Measurements from ENCODE around the gene ZBTB48.
"Not testable (repeated sequence)": the region's sequence is repeated elsewhere in the genome, so short reads cannot be mapped to it uniquely, and the experiment has no call there.

The ZBTB48 gene

DNA sequence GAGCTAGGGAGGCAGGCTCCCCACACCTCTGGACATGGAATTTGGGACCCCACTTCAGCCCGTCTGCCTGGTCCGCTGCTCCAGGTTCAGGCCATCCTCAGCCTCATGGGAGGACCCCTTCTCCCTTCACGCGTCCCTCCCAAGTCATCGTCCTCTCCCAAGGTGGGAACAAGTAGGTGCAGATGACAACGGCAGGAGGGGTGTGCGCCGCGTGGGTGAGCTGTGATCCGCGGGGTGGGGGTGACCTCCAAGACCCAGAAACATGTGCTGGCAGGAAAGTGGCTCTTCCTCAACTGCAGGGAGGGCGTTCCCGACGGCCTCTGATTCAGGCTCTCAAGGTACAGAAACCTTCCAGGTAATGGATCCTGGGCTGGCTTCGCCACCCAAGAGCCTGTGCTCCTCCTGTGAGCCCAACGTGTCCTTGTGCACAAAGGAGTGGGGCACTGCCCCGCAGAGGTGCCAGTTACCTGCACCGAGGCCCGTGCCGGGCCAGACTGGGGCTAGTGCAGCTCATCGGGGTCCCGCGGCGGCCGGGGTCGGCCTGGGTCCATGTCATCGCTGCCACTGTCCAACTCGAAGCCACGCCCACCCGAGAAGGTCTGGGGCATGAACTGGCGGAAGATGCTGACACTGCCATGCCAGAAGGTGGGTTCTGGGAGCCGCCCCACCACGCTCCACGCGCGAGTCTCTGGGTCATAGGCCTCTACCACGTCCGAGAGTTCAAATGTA lies 13.2 kb downstream of the ZBTB48 start:
- DNase-seq: no peak

DNA sequence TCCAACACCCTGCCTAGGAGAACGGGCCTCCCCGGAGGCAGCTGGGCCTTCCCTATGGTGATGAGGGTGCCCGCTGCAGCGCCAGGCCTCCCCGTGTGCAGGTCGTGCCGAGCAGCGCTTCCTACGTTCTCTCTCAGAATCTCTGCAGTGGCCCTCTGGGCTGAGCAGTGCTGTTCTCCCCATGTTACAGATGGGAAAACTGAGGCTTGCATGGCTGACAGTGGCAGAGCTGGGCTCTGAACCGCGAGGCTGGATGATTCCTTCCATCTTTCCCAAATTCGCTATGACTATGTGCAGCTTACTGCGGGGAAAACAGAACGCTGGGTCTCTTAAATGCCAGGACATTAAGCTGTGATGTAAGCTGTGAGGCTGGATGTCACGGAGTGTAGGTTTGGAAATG lies 14.0 kb downstream of the ZBTB48 start:
- DNase-seq: no peak

DNA sequence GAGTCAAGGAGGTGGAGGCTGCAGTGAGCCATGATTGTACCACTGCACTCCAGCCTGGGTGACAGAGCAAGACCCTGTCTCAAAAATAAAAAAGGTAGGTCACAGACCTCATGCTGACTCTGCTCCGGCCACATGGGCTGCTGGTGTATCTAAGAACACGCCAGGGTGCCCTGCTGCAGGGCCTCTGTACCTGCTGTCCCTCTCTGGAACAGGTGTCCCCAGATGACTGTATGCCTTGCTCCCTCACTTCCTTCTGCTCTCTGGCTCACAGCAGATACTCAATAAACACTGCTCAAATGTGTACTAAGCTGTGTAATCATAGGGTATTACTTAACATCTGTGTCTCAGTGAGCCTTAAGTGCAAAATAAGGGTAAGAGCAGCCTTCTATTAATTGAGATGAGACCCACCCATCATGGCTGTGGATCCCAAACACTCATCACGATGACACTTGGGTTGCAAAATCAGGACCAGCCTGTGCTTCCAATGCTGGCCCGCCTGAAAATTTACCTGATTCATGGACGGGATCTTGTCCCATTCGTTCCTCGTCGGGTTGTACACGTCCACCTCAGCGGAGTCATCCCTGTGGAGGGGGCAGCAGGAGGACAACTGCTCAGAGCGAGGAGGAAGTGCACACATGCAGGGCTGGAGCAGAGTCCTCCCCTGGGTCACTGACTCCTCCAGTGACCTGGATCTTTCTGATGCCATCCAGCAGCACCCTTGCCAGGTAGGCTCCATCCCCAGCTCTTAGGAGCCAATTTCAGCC lies 15.4 kb downstream of the ZBTB48 start:
- no peak for DNase-seq

DNA sequence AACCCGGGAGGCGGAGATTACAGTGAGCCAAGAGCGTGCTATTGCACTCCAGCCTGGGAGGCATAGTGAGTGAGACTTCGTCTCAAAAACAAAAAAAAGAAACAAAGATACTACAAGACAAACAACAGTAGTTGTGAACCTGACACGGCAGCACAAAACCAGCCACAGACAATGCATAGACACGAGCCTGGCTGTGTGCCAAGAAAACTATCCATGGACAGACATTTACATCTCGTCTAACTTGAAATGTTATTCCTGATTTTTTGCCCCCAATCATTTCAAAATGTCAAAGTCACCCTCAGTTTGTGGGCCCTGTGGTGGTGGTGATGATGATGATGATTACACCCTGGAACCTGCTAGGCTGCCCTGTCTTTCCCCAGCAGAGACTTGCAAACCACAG lies 16.6 kb downstream of the ZBTB48 start:
- no peak for DNase-seq

DNA sequence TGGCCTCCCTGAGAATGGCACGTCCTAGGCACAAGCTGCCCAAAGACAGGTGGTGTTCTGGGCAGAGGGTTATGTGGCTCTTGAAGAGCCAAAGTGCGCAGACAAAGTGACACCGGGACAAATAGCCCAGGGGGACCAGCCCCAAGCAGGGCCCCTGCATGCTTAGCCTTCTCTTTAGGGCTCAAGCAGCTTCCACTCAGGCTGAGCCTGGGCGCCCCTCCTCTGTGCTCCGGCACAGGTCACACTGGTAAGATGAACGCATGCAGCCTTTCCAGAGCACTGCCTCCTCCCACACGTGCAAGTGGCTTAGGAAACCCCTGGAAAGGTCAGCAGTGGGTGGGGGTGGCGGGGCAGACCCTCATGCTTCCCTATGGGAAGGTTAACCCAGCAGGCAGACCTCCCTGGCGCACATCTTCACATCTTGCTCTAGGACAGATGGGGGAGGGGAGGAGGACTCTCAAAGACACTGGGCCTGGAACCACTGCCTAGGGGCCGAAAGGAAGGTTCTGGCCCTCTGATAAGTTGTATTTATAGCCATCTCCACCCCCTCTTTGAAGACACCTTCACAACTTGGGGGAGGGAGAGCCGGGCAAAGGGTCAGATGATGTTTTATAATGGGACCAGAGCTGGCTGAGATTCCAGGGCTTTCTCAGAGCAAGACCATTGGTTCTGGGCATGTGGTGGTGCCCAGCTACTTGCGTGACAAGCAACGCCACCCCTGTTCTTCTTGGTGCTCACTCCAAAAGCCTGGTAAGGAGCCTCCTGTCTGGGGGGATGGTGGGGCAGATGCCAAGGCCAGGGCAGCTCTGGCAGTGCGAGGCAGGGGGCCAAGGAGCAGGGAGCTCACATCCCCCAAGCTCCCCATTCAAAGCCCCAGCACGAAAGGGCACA lies 17.3 kb downstream of the ZBTB48 start:
- DNase-seq: no peak

DNA sequence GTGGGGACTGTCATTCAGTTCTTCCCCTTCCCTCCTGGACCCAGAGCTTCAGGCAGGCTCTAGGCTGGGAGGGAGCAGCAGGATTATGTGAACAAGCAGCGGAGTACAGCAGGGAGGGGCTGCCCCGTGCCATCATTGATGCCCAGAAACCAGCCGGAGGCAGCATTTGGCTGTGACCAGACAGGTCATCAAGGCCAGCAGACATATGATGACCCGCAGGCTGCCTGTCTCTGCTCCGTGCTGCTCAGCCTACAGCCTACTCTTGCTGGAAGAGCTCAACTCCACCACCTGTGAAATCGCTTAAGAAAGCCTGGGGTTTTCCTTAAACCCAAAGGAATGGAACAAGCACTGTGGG lies 18.0 kb downstream of the ZBTB48 start:
- DNase-seq: no peak

DNA sequence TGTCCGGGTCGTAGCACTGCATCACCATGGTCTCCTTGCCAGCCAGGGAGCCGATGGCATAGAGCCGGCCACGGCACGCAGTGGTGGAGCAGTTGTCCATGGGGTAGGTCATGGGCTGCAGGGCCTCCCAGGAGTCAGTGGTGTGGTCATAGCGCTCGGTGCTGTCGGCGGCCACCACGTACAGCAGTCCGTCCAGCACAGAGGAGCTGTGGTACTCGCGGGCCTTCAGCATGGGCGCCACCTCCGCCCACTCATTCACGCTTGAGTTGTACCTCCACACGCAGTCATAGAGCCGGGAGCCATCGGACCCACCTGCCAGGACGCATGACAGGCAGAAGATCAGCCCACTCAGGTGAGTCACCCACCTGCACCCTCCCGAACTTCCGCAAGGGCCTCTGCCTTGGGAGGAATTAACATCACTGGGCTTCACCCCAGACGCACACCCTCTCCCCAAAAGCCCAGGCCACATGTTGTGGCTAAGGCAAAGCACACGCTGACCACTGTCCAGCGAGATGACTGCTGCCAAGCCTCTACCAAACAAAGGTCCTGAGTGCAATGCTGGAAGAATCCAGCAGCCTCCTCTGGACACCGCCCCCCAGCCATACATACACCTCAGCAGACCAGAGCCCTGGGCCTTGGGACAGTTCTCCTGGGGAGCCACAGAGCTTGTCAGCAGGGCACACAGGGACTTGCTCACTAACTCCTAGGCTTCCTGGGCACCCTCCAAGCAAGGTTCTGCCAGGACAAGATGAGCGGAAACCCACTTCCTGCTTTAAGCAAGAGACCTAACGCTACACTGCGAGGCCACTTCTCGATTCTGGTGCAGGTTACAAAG lies 19.6 kb downstream of the ZBTB48 start:
- DNase-seq: peak; percentile 75

DNA sequence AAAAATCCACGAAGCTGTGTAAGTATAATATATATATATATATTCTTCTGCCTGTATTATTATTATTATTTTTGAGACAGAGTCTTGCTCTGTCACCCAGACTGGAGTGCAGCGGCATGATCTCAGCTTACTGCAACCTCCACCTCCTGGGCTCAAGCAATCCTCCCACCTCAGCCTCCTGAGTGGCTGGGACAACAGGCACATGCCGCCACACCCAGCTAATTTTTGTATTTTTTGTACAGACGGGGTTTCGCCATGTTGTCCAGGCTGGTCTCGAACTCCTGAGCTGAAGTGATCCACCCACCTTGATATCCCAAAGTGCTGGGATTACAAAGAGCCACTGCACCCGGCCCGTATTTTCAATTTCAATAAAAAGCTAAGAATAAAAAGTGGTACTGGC lies 20.2 kb downstream of the ZBTB48 start:
- DNase-seq: not testable (repeated sequence)

DNA sequence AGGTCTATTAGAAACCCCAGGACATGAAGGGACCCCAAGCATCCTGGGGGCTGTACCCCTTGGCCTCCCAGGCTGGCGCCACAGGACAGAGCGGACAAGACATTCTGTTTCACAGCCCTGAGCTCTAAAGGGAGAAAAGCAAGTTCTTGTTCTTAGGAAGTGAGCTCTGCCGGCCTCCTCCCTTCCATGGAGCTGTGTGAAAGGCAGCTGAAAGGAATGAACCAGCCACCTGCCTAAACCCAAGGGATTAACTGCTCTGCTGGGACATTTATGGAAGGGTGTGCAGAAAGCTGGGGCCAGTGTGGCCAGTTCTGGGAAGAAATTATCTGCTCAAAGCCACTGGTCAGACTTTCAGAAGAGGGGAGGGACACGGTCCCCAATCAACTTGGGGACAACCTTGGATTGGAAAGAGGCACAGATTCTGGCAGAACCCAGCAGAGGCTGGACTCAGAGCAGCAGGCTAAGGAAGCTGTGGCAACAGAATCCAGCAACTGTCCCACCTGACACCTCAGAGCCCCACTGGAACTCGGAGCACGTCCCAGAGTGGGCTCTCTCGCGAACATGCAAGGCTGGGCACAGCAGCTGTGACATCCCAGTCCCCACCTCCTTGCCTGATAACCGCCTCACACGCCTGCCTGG lies 20.7 kb downstream of the ZBTB48 start:
- no peak for DNase-seq

DNA sequence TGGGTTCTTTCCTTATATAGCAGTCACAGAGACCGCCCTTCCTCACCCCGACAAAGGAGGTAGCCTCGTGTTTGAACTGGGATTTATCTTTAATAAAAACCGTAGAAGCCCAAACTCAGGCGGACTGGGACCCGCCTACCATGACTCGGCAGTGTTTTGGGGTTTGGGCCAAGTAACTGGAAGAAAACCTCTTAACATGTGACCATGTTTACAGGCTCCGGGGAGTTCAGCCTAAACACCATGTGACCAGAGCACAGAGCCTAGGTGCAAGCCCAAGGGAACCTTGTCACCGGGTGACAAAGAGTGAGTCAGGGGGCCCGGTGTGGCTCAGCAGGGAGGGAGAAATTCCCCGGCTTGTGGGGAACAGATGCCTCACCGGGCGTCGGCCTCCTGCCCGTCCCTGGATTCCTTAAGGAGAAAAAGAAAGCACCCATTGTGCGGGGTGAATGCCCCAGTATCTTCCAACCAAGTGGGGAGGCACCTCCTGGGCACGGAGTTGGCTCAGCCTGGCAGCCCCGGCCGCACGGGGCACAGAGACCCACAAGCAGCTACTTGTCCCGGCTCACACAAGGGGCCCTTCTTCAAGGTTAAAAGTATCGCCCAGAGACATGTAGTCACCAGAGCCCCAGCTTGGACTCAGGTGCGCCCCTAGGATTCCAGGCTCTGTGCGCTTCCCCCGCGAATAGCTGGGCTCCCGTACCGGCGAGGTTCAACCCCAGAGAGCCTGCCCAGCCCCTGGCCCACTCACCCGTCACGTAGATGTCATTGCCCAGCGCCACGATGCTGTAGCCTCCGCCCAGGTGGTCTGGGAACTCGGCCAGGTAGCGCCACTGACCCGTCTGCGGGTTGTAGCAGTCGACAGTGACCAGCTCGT lies 21.5 kb downstream of the ZBTB48 start:
- peak; percentile 88 for DNase-seq

DNA sequence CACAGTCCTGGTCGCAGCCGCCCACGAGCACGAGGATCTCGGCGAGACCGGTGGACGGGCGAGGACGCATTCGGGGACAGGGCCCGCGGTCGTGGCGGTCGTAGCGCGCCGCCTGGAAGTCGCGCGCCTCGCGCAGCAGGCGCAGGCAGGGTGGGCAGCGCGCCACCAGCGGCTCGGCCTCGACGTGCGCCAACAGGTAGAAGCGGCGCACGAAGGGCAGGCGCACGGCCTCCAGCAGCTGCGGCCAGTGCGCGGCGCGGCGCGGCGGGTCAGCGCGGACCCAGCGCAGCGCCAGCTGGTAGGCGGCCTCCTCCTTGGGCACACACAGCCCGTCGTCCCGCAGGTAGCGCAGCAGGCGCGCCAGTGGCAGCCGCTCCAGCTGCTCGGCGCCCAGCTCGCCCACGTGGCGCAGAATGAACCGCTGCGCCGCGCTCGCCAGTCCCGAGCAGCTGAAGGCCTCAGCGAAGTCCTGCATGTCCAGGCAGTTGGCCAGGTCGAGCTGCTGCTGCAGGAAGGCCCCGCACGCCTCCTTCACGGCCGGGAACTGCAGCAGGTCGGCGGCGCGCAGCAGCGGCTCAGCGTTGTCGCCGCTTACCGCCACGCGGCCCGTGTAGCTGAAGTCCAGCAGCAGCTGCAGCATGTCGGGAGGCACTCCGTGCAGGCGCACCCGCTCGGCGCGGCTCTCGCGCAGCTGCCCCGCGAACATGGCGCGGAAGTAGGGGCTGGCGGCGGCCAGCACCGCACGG lies 22.3 kb downstream of the ZBTB48 start:
- no peak for DNase-seq

DNA sequence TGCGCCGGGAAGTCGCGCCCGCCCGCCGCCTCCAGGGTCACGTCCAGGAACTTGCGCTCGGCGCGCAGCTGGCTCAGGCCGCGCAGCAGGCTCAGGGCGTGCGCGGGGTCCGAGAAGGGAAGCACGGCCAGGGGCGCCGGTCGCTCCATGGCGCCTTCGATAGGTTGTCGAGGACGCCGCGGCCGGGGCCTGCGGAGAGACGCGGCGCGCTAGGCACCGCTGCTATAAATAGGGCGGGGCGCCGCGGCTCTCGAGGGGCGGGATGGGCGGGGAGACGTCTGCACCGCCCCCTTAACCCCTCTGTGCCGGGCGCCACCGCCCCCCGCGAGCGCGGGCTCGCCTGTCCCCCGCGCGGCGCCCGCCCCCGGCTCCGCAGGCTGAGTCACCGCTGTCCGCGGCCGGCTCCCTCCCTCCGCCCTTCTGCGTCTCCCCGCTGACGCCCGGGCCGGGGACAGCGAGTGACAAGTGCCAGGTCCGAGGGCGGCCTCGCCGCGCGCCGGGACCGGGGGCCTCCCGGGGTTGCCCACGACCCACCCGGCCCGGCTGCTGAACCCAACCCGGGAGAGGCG lies 23.0 kb downstream of the ZBTB48 start, which contains the start of gene KLHL21:
KLHL21 (minus strand) TSS at position 201 of the 569 bp plus-strand sequence; CDS start at position 149, 52 bp downstream.
- peak; percentile 94 for DNase-seq

DNA sequence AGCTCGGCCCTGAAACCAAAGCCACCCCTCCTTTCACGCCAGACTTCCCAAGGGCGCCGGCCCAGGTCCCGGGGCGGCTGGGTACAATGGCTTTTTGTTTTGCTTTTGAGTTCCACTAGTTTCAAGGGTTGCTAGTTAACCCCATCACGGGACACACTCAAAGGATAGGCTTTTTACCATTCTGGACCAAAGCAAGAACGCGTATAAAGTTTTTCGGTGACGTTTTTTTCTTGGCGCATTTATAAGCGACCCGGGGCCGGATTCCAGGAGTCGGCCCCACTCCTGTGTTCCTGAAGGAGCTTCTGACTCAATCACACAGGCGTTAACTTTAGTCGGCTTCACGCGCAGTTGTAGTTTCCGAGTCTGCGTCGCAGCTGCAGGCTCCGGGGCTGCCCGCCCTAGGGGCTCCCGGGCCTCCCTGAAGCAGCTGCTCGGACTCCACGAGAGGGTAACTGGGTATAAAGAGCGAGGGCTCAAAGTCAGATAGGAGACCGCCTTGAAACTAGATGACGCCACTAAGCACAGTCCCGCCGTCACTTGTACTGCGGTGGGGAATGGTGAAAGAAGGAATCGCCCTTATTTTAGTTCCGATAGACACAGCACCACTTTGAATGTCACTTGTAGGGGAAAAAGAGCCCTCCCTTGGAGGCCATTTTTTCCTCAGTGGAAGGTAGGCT lies 23.6 kb downstream of the ZBTB48 start:
- DNase-seq: peak; percentile 85

DNA sequence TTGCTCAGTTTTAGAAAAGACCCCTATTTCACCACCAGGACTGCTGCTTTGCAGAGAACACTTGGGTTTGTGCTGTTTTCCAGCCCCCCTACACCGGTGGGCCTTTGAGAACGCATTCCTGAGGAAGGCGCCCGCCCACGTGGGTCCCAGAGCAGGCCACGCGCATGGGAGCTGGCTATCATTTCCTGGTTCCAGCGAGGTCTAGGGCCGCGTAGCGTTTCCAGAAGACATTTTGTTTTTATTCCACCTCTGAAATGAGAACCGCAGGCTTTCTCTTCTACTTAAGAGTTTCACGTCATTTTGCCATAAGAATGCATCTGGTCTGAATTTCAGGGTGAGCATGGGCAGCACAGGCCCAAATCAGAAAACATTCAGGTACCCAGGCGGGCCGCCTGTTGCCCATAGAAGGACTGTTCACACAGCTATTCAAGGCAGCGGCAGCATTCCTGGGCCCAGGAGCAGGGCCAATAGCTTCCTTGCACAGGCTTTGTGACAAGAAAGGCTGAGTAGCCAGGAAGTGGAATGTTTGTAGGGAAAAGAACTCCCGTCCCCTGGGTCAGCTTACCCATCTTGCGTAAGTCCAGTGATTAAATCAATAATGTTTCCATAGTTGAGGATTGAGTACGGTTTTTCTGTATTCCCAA lies 24.2 kb downstream of the ZBTB48 start:
- peak; percentile 74 for DNase-seq

DNA sequence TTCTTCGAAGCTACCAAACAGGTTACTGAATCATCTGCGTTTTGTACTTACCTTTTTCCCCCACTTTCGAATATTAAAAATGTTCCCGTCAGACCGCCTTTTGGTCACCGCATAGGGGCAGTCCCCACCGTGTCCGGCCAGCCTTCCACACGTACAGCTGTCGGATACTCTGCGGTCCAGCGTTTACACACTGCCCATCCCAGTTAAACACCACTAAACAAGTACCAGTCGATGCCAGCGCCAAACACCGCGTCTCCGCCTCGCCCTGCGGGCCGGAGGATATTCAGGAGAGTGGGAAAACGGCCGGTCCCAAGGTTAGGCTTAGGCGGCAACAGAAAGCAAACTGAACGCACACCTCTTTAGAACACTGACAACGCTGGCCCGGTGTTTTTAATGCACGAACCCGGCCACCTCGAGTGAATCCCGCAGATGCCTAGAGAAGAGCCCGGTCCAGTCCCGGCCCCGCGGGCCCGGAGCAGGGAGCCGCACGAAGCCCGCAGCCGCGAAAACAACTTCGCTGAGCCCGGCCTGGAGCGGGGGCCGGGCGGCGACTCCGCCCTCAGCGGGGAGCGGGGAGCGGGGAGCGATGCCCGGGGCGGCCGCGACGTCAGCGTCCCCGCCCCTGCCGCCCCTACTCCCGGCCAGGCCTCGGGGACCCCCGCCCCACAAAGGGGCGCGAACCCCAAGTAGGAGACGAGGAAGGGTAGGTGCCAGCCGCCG lies 33.0 kb downstream of the ZBTB48 start:
- no peak for DNase-seq

DNA sequence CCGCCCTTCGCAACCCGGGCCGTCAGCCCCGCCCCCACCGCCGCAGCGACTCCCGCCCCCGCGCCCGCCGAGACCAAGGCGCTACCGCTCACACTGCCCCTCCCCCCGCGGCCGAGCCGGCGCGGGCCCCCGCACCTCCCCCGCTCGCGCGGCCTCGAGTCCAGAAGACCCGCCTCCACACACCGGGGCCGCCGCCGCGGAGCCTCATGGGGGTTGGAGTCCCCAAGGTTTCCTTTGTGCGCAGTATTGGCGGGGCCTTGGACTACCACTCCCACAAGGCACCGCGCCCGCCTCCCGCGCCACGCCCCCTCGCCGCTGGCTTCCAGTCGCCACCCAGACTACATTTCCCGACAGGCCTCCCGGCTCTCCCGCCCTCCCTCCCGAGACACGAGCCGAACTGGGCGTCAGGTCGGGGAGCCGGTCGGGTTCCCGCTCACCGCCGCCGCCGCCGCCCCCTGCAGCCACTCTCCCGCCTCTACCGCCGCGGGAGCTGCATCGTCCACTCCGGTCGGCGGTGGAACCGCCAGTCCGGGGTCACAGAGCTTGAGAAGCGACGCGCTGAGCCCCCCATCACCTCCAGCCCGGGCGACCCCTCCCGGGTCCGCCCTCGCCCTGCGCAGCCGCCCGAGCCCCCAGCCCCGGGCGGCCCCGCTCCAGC lies 33.7 kb downstream of the ZBTB48 start, which contains the start of gene PHF13:
PHF13 (plus strand) TSS at position 371 of the 658 bp plus-strand sequence. CDS start 336 bp downstream, outside the sequence.
- DNase-seq: peak; percentile 99

All from activated CD8-positive, alpha-beta memory T cell treated with anti-CD3 and anti-CD28 coated beads for 24 hours (primary cell).